GM19467 (cell line): ENCODE data around the gene CILP2.

ENCODE experiments used
- ATAC-seq: cut with Tn5 transposase; IDR thresholded peaks from one replicate; pipeline ENCODE4 v1.9.1; 2021; ENCODE audit warnings: mild to moderate bottlenecking, moderate library complexity; ENCODE audit not compliant: unreplicated experiment

Gene CILP2

DNA sequence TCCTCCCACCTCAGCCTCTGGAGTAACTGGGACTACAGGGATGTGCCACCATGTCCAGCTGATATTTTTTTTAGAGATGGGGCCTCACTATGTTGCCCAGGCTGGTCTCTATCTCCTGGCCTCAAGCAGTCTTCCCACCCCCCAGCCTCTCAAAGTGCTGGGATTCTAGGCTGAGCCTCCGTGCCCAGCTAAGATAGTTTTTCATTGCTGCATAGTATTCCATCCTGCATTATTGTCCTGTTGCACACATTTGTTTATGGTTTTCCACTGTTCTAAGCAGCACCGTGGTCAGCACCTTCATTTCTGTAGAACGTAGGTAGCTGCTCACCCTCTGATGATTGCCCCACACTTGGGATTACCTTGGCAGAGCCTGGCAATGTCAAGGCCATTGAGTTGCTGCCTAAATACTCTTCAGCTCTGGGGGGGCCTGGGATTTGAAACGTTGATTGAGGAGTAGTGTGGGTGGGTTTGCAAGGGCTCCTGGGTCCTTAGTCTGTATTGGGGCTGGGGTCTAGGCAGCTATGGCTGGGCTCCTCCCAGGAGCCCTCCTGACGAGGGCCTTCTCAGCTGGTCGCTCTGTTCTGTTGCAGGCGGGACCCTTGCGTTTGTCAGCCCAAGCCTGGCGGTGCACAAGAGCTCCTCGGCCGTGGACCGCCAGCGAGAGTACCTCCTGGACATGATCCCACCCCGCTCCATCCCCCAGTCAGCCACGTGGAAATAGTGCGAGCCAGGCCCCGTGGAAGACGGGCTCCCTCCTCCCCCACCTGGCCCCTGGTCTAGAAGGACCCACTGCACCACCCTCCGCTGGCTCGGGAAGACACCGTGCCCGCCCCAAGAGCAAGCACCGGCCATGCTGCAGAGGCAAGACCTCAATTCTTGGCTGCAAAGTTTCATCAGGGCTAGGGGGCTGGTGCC, 33.1 kb upstream of the CILP2 start:
- ATAC-seq, result no peak

DNA sequence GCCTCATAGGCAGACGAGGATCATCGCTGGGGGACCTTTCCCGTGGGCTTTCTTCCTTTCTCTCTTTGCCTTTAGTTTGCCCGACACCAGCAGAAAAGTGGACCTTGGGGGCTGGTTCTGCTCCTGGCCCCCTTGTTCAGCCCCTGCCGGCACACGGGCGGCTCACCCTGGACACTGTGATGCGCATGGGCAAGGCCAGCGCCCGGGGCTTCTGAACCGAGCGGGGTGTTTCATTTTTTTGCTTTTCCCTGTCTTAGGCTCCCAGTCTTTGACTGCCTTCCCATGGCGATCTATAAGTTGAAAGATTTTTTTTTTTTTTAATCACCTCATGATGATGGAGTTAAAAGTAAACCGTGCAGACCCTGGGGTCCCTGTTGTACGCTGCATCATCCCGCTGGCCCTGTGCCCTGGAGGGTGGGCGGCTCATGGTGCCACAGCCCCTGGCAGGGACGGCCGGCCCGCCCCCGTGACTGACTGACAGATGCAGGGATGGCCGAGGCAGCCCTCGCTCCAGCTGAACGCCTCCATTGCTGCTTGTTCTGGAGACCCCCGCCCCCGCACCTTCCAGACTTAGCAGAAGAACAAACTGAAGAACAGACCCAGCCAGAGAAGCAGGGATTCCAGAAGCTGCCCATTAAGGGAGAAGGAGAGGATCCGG, 32.3 kb upstream of the CILP2 start:
- no peak for ATAC-seq

DNA sequence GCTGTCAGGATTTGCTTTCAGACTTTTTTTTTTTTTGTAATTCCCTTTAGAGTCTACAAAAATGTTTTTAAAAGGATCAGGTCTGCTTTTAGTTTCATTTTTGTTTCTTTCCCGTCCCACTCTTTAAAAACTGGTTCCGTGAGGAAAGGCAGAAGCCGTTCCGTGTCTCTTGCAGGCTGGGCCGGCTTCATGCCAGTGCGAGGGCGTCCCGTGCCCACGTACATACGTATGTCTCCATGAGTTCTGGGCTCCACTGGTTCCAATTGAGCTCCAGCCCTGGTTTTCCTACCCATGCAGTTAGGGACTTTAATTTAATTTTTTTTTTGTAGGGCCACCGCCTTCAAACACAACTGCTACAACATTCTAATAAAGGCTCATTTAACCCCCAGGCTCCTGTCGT, 31.5 kb upstream of the CILP2 start:
- ATAC-seq, result no peak

DNA sequence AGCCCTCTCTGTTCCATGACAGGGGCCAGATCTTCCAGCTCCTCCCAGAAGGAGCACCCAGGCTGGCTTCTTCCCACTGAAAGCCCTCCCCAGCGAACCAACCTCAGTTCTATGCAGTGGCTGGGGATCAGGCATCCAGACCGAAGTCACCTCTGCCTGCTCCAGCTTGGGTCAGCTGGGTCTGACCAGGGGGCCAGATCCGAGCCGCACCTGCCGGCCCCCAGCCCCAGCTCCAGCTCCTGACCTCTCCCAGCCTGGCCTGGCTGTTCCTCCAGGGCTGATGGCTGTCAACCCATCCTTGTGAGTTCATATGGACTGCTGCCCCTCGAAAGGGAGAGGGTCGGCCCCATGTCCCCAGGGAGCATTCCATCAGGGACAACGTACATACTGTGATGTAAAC, 30.7 kb upstream of the CILP2 start:
- ATAC-seq, result no peak

DNA sequence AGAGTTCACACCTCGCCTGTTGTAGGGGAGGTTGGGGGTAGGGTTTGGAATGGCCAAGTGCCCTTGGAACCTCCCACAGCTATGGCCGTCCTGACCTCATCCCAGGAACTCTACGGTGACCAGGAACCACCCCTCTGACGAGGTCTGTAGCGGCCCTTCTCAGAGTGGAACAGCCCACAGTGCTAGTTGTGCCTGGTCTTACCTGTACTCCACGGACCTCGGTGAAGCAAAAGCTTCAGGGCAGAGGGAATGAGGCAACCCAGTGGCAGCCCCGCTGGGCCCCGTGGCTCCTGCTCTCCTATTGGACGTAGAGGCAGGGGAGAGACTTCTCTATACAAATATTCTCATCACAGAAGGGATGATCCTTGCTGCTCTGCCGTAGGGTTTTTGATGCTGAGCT, 29.8 kb upstream of the CILP2 start:
- no peak for ATAC-seq

DNA sequence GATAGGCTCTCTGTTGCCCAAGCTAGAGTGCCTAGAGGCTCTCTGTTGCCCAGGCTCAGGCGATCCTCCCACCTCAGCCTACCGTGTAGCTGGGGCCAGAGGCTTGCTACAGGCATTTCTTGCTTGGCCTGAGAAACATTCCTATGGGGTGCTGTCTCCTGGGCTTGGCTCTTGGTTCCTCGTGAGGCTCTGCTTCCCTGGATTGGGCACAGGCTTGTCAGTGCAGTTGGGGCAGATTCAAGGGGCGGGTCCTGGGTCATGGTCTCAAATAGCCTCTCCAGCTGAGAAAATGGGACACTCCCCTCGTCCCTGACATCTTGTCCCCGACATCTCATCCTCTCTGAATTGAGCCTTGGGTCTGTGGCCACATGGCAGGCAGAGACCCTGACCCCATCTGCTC, 27.6 kb upstream of the CILP2 start:
- no peak for ATAC-seq

DNA sequence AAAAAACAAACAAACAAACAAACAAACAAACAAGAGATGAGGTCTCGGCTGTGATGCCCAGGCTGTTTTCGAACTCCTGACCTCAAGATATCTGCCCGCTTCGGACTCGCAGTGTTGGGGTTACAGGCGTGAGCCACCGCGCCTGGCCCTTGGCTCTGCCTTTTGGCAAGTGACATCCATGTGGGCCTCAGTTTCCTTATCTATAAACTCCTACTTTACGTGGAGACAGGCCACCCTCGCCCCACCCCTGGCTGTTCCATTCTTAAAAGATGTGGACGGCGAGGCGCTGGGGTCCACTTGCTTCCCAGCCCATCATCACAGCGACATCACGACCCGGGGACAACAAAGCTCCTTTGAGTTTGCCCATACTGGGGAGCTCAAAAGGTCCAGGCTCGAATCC, 24.4 kb upstream of the CILP2 start:
- ATAC-seq, result no peak

DNA sequence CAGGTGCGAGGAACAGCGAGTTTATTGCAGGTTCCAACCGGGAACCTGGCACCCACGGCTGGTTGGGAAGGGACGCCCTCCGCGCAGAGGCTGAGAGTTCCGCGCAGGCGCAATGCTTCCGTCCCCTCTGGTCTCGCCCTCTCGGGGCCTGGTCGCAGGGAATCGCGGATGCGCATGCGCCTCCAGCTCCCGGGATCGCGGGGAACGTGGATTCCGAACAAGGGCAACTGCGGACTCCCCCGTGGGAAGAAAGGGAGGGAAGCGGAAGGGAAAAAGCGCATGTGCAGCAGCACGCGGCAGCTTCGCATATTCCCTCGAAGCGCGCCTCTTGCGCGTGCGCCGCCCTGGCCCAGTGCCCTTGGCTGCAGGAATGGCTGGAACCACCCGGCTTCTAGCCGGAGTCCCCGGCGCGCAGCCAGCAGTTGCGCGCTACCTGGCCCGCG, 23.8 kb upstream of the CILP2 start:
- ATAC-seq, result no peak

DNA sequence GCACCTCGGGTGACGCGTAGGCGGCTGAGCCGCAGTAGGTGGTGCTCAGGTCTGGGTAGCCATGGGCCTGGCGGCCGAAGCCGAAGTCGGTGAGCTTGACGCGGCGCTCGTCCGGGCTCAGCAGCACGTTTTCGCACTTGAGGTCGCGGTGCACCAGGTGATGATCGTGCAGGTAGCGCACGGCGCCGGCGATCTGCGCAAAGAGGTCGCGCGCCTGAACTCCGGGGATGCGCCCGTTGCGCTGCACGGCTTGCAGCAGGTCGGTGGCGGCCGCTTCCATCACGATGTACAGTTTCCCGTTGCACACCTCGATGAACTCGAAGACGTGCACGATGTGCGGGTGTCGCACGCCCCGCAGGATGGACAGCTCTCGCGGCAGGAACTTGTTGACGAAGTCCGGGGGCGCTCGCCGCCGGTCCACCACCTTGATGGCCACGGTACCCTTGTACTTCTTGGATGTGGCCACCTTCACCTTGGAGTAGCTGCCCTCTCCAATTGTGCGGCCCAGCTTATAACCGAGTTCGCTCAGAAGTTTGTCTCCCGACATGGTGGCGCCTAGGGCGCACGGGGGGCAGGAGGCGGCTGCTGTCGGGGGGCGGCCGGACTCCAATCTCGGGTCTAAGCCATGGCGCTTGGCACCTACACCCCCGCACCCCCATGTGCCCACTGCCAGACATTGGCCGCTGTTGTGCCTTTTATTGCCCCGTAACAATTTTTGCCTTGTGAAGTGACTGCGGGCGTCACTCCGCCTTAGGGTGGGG, 23.0 kb upstream of the CILP2 start, which contains the start of gene TSSK6:
Gene TSSK6 (minus strand): TSS at position 668 of the 761 bp plus-strand sequence. CDS start 121 bp downstream, at position 547.
- no peak for ATAC-seq

DNA sequence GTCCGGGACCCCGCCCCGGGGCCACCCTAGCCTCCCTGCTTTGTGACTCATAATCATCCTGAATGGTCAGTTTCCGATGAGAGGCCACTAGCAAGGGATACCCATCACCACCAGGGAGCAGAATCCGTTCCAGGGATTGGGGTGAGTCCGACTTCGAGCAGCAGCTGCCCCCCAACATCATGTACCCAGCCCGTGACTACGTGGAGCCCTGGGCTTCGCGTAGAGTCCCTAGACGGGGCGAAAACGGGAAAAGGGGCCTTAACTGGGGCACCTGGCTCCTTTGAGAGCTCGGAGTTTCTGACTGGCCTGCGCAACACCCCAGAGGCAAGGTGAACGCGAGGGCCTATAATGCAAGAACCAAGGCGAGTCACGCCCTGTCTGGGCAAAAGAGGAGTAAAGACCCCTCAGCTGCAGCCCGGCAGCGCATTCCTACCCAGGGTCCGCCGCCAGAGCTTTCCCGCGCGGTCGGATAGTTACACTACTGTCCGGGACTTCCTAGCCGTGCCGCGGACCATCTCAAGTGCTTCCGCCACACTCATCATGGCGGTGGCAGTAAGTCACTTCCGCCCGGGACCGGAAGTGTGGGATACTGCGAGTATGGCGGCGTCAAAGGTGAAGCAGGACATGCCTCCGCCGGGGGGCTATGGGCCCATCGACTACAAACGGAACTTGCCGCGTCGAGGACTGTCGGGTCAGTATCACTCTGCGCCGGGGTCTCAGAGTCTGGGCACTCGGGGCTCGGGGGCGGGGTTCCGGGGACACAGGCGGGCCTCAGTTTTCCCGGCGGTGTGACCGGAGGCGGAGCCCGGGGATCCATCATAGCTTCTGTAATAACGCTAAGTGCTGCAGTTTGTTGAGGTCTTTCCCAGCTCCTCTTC, 22.2 kb upstream of the CILP2 start, which contains the start of gene NDUFA13:
Gene NDUFA13 (plus strand): TSS at position 584 of the 878 bp plus-strand sequence. CDS start 14 bp downstream, at position 598.
- ATAC-seq, result peak; percentile 89

DNA sequence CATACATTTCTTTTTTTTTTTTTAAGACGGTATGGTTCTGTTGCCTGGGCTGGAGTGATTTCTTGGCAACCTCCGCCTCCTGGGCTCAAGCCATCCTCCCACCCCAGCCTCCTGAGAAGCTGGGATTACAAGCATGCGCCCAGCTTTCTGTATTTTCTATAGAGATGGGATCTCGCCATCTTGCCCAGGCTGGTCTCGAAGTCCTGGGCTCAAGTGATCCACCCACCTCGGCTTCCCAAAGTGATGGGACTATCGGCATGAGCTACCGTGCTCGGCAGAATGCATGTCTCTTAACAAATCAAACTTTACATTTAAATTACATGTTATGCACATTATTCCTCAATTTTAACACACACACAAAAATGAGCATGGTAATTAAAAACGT, 20.8 kb upstream of the CILP2 start:
- no peak for ATAC-seq

DNA sequence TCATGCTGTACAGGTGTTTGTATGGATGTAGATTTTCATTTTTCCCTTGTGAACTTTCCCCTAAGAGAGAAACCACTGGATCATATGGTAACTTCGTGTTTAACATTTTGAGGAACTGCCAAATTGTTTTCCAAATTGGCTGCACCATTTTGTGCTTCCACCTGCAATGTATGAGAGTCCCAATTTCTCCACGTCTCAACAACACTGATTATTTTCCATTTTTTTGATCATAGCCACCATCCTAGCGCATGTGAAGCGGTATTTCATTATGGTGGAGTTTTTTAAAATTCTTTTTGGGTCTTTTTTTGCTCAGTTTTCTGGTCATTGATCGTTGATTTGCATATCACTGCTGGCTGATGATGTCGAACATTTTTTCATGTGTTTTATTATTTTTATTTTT, 17.1 kb upstream of the CILP2 start:
- ATAC-seq, result no peak

DNA sequence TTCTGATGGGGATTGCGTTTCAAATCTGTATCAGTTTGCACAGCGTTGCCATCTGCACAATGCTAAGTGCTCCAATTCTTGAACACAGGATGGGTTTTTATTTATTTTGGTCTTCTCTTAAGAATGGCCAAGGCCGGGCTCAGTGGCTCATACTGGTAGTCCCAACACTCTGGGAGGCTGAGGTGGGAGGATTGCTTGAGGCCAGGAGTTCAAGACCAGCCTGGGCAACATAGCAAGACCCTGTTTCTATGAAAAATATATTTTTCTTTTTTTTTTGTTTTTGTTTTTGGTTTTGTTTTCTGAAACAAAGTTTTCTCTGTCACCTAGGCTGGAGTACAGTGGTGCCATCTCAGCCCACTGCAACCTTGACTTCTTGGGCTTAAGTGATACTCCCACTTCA, 14.9 kb upstream of the CILP2 start:
- no peak for ATAC-seq

DNA sequence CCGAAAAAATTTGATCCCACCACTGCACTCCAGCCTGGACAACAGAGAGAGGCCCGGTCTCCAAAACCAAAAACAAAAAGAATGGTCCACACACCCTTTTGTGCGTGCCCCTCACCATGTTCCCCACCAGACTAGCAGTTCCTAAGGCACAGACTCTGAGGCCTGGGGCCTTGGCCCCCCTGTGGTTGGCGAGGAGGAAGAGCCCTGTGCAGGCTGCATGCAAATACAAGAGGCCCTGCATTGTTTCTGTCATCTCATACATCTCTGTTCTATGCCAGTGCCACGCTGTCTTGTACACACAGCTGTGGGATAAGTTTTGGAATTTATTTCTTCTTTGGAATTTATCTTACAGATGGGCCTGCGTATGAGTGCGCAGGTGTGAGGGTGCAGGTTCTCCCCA, 14.0 kb upstream of the CILP2 start:
- ATAC-seq, result no peak

DNA sequence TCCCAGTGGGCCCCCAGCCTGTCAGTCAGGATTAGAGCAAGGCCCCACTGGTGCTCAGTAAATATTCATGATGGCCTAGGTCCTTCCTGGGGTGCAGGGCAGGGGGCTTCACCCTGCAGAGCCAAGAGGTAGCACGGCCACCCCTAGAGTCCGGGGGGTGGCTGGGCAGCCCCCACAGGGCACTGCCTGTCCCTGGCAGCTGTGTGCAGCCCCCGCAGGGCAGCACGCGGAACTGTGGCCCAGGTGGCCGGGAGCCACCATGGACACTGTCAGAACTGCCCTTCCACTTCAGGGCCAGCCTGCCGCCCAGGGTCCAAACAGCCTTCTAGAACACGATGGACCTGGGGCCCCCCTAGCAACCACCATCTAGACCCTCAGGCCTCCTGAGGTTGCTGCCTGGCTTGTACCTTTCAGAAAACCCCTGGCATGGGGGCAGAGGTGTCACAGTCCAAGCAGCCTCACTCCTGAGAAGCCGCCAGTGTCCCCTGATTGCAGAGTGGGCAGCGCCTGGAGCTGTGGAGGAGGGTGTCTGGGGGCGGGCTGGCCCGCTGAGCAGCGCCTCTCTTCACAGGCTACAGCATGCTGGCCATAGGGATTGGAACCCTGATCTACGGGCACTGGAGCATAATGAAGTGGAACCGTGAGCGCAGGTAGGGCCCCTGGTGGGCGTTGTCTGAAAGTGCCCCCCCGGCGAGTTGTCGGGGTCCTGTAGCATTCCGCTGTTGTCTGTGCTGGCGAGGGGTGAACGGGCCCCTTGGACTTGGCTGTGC, 12.3 kb upstream of the CILP2 start:
- no peak for ATAC-seq

DNA sequence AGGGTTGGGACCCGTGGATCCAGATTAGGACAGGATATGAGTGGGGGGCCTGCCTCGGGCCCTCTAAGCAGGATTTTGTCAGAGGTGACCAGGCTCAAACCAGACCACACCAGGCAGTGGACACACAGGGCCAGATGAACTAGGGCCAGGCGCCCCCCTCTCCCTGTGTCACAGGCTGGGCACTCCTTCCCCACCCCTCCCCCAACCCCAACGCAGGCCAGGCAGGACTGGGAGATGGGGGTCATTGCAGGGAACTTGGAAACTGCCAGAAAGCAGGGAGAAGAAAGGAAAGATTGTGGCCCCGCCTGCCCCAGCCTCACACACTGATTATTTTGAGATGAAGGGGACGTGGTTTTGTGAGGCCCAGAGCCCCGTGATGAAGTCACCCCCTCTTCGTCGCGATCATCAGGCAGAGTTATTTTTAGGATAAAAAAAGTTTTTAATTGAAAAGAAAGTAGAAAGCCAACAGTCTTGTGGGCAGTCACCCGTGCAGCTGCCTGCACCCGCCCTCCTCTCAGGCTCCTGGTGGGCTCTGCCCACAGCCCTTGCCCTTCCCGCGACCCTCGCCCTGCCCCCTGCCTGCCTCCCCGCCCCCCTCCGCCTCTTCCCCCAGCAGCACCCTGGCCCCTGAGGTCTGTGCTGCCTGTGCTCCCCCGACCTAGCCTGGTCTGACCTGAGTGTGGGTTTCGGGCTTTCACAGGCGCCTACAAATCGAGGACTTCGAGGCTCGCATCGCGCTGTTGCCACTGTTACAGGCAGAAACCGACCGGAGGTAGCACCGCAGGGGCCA, 11.3 kb upstream of the CILP2 start:
- no peak for ATAC-seq

DNA sequence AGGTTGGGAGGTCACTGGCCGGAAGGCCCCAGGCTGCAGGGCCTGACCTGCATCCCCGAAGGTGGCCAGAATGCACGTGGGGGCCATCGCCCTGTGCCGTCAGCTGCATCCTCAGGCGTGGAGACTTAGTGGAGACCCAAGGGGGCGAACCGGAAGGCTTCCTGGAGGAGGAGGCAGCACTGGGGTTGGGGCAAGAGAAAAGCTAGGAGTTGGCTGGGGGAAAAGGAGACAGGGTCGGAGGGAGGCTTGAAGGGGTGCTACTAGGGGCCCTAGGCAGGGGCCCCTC, 10.8 kb upstream of the CILP2 start:
- no peak for ATAC-seq

DNA sequence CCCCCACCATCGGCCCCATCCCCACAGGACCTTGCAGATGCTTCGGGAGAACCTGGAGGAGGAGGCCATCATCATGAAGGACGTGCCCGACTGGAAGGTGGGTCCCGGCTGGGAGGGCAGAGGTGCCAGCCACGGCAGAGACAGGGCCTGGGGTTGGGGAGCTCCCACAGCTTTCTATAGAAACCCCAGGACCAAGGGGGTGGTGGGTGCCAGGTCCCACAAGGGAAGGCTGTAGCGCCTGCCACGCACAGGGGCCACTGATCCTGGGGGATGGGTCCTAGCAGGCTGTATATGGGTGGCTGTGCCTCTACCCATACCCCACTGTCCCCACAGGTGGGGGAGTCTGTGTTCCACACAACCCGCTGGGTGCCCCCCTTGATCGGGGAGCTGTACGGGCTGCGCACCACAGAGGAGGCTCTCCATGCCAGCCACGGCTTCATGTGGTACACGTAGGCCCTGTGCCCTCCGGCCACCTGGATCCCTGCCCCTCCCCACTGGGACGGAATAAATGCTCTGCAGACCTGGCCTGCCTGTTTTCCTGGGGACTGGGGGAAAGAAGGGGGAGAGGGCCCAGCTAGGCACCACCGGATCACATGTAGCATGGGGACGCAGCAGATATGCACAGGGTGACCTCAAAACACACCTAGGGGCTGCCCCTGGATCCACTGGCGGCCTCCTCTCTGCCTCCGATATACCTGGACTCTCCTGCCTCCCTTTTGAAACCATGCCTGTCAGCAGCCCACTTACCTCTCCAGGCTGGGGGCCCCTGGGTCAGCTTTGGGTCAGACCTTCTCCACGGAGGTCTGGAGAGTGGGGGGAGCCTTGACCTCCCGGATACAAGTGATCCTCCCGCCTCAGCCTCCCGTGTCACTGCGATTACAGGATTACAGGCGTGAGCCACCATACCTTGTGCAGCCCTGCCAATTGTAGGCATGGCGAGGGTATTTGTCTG, 10.1 kb upstream of the CILP2 start:
- ATAC-seq, result no peak
